Left ventricle myocardium inferior (tissue), 1 donor: ENCODE results near the gene PPM1H. TPM values are rescaled to one million over a fixed set of nuclear protein-coding genes. Genes with fewer than 3 reads are reported as not detected.
"Not testable (repeated sequence)": the region's sequence is repeated elsewhere in the genome, so short reads cannot be mapped to it uniquely, and the experiment has no call there.

ENCODE experiments used
- DNase-seq: peaks from one replicate; pipeline ENCODE4 v3.0.0-alpha.2; 2020
- H3K27ac ChIP-seq: fragments of 200-600 bp; replicated peaks from 2 replicates; pipeline ENCODE4 v1.8.0; 2021
- H3K27me3 ChIP-seq: fragments of 200-600 bp; 2 replicates; pipeline ENCODE4 v1.8.0; 2021; ENCODE audit warnings: low read depth
- H3K36me3 ChIP-seq: fragments of 200-600 bp; 2 replicates; pipeline ENCODE4 v1.8.0; 2021
- H3K4me1 ChIP-seq: fragments of 200-600 bp; 2 replicates; pipeline ENCODE4 v1.8.0; 2021
- H3K4me3 ChIP-seq: fragments of 200-600 bp; 2 replicates; pipeline ENCODE4 v1.8.0; 2021; ENCODE audit warnings: mild to moderate bottlenecking, moderate library complexity
- H3K9me3 ChIP-seq: fragments of 200-600 bp; replicated peaks from 2 replicates; pipeline ENCODE4 v1.8.0; 2021
- intact Hi-C: fragments of 100-400 bp; cut with micrococcal nuclease; formaldehyde crosslinking; loops from one replicate; pipeline ENCODE4 v1.11.0; 2022
- total RNA-seq: library from RNA; stranded (reverse); fragmentation: NEBNext Ultra II Directional; extraction: Animal tissue kit (Norgen Biotek cat#: 25700); gene quantifications from one replicate; pipeline ENCODE4 v1.2.1, GENCODE V29; 2021
- TF ChIP-seq, protein P1 (sequence below): fragments of 200-600 bp; IDR thresholded peaks from 2 replicates; pipeline ENCODE4 v1.8.0; 2021; ENCODE audit warnings: antibody characterized with exemption, mild to moderate bottlenecking, borderline replicate concordance
- donor health status: DM: no; HTN: yes; CAD: no; lungs with severe emphysema.

Gene PPM1H
- total RNA-seq, 1 donor from 2014 or later, result 6.0 TPM

DNA sequence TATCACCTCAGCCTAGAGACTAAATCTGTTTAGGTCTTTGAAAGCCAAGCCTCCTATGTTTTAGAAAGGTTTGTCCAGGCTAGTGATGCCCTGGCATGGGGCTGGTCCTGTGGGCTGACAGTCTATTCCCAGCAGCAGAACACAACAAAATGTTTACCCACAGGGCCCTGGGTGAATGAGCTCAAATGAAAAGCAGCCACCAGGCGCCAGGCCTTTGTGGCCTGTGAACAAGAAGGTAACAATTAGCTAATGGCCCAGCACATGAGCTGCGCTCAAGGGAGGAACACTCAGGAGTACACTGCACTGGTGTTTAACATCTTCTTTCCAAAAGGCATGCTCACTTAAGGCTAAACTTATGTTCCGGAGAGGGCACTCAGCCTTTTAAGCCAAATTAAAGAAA, 266.2 kb downstream of the PPM1H start:
- H3K4me1 ChIP-seq, result no peaks in the 10 kb centered on the region
- intact Hi-C loops, result no loop called here
- H3K4me3 ChIP-seq, result no peak overlapping the region
- peaks cover 29% of the 10 kb centered on the region for H3K36me3 ChIP-seq
- TF ChIP-seq, protein P1, sequence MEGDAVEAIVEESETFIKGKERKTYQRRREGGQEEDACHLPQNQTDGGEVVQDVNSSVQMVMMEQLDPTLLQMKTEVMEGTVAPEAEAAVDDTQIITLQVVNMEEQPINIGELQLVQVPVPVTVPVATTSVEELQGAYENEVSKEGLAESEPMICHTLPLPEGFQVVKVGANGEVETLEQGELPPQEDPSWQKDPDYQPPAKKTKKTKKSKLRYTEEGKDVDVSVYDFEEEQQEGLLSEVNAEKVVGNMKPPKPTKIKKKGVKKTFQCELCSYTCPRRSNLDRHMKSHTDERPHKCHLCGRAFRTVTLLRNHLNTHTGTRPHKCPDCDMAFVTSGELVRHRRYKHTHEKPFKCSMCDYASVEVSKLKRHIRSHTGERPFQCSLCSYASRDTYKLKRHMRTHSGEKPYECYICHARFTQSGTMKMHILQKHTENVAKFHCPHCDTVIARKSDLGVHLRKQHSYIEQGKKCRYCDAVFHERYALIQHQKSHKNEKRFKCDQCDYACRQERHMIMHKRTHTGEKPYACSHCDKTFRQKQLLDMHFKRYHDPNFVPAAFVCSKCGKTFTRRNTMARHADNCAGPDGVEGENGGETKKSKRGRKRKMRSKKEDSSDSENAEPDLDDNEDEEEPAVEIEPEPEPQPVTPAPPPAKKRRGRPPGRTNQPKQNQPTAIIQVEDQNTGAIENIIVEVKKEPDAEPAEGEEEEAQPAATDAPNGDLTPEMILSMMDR, result no peak
- no peaks in the 10 kb centered on the region for H3K27me3 ChIP-seq
- no peak overlapping the region for H3K27ac ChIP-seq
- DNase-seq, result no peak
- no peaks in the 10 kb centered on the region for H3K9me3 ChIP-seq

DNA sequence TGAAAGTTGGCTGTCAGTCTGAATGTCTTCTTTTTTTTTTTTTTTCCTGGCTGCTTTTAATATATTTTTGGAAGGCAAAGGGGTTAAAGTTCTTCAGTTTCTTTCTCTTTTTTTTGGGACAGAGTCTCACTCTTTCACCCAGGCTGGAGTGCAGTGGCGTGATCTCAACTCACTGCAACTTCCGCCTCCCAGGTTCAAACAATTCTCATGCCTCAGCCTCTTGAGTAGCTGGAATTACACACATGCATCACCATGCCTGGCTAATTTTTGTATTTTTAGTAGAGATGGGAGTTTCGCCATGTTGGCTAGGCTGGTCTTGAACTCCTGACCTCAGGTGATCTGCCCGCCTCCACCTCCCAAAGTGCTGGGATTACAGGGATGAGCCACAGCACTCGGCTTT, 270.0 kb downstream of the PPM1H start:
- intact Hi-C loops, DNase-seq, H3K27me3 ChIP-seq, H3K4me3 ChIP-seq, H3K9me3 ChIP-seq, H3K27ac ChIP-seq, H3K4me1 ChIP-seq: not testable (repeated sequence)
- peaks cover 17% of the 10 kb centered on the region for H3K36me3 ChIP-seq

DNA sequence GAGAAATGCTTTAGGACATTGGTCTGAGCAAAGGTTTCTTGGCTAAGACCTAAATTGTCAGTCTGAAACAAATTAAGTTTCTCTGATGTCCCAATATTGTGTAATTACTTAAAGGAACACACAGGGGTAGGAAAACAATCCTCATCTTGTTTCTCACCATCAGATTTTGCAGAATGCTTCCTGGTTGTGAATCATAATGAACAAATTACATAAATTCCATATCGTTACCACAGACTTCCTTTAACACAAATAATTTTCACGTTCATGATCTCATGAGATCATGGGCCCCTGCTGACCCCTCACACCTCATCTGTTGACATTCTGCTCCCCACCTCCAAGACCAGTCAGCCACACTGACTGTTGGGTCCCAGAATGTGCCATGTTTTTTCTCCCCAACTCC, 274.2 kb downstream of the PPM1H start:
- DNase-seq, result no peak
- Histone ChIP-seq H3K27ac (no peak overlapping the region), H3K4me3 (no peak overlapping the region), H3K36me3 (peaks cover 2% of the 10 kb centered on the region), H3K27me3 (no peaks in the 10 kb centered on the region), H3K9me3 (peaks cover 4% of the 10 kb centered on the region), H3K4me1 (no peaks in the 10 kb centered on the region)
- TF ChIP-seq, protein P1, result no peak
- intact Hi-C loops, result no loop called here

DNA sequence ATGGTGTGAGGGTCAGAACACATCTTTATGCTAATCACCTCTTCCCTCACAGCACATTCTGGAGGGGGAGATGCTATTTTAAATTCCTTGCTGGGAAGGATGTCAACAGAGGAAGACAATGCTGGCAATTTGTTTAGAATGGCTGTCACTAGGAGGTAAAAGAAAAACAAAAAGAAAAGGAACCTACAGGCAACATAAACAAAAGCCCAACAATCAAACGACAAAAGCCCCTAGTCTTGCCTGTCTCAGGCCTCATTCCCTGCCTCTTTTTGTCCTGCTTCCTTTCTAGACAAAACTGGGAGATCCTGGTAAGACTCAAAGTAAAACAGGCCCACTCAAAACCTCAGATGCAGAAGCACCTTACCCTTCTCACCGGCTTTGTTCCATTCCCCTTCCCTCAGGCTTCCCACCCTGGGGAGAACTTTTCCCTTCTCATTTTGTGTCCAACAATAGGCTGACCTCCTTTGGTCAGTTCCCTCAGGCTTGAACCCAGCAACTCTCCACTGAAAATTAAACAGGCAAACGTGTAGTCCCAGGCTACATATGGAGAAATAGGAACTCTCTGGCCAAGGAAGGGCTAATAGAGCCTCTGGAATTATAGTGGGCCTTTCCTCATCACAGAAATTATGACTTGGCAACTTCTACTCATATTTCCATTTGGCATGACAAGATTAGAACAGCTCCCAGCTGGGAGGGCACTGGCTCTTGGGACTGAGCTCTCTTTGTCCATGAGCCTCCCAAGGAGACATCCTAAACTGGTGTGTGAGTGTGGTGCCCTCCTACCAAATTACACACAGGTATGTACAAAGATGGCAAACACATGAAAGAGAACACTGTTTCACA, 275.3 kb downstream of the PPM1H start:
- Histone ChIP-seq H3K27ac (no peak overlapping the region), H3K4me1 (no peaks in the 10 kb centered on the region), H3K4me3 (no peak overlapping the region), H3K36me3 (no peaks in the 10 kb centered on the region), H3K9me3 (peaks cover 4% of the 10 kb centered on the region), H3K27me3 (no peaks in the 10 kb centered on the region)
- TF ChIP-seq, protein P1, result no peak
- no peak for DNase-seq
- intact Hi-C loops, result no loop called here

DNA sequence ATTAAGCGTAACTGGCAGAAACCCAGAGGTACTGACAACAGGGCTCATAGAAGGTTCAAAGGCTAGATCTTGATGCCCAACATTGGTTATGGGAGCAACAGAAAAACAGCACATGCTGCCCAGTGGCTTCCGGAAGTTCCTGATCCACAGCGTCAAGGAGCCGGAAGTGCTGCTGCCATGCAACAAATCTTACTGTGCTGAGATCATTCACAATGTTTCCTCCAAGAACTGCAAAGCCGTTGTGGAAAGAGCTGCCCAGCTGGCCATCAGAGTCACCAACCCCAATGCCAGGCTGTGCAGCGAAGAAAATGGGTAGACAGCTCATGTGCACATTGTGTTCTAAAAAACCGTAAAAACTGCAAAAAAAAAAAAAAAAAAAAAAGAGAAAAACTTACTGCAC, 276.0 kb downstream of the PPM1H start:
- no peak for DNase-seq
- Histone ChIP-seq H3K4me3 (no peak overlapping the region), H3K9me3 (peaks cover 4% of the 10 kb centered on the region), H3K36me3 (no peaks in the 10 kb centered on the region), H3K27me3 (no peaks in the 10 kb centered on the region), H3K4me1 (no peaks in the 10 kb centered on the region), H3K27ac (no peak overlapping the region)
- intact Hi-C loops, result no loop called here
- TF ChIP-seq, protein P1, result no peak

DNA sequence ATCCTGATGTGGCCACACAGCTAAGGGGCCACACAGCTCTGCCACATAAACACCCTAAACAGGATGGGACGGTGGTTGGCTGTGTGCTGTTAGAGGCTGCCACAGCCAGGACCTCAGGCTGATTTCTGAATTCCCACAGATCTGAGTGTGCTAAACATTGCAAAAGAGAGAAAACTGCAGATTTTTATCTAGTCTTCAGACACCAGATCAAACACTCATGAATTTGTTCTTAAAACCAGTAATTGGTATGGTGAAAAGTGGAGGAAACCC, 277.7 kb downstream of the PPM1H start:
- H3K36me3 ChIP-seq, result no peaks in the 10 kb centered on the region
- intact Hi-C loops, result no loop called here
- no peaks in the 10 kb centered on the region for H3K27me3 ChIP-seq
- H3K4me1 ChIP-seq, result peaks cover 7% of the 10 kb centered on the region
- no peak overlapping the region for H3K4me3 ChIP-seq
- no peak for DNase-seq
- H3K27ac ChIP-seq, result no peak overlapping the region
- peaks cover 4% of the 10 kb centered on the region for H3K9me3 ChIP-seq
- TF ChIP-seq, protein P1, result no peak
